HL-60/S4 treated with phorbol 12-myristate 13-acetate at 8.2 ng/mL for 4 days and 3 days (cell line): Measurements from ENCODE around the gene POLG.

Experiments
- in situ Hi-C: fragments of 300-500 bp; cut with MboI; formaldehyde crosslinking; loops from 2 replicates; pipeline ENCODE4 v1.15.0; 2022; ENCODE audit warnings: low sequenced_read_pairs

Gene POLG

DNA sequence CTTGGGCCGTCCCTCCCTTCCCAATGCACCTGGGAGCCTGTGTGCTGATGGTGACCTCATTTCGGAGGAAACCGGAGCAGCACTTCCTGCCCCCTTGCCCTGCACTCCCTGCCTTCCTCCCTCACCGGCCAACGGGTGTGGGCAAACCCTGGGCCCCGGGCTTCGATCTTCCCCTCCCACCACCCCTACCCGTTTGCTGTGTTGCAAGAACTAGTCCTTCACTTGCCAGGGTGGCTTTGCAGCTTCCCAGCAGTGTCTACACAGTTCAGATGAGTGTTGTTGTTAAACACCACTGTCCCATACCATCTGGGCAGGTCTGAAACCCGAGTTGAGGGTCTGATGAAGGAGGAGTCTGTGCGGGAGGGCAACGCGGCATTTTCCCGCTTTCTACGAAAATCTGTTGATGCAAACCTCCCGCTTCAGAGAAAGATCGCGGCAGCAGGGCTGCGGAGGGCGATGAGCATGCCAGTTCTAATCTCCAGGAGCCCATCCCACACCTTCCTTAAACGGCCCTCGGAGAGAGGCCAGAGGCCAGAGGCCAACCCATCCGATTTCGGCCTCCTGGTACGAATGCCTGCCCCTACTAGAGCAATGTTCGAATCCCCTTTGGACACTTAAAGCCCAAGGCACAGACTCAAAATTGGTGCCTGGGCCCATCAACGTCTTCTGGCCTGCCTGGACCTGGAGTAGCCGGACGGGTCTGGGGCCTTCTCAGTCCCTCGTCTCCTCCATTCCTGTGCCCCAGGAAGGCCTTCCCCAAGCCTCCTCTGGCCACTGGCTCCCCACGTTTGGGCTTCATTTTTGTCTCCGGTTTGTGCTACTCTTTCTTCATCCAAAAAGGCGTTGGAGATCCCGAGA lies 35.7 kb upstream of the POLG start:
- in situ Hi-C loops = no loop called here

DNA sequence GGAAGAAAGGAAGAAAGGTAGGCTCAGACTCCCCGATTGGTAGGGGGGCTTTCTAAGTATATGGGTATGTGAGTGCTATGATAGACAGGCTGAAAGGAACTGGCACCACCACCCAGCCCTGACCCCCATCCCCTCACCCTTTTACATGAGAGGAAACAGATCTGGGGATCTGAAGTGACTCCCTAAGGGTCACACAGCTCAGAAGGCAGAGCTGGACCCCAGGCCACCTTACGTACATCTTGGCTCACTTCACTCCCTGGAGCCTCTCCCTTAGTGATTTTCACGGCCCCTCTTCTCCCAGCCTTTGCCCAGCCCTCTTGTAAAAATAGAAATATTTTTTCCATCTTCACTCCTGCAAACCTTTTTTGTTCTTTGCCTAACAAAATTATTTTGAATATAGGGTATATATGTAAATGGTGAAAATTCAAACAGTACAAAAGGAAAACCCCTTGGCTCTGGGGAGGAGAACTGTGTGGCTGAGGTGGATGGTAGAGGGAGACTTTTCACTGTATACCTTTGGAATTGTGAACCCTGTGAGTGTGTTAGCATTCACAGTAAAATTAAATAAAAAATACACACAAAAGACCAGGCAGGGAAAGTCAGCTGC lies 34.8 kb upstream of the POLG start:
- in situ Hi-C loops = no loop called here

DNA sequence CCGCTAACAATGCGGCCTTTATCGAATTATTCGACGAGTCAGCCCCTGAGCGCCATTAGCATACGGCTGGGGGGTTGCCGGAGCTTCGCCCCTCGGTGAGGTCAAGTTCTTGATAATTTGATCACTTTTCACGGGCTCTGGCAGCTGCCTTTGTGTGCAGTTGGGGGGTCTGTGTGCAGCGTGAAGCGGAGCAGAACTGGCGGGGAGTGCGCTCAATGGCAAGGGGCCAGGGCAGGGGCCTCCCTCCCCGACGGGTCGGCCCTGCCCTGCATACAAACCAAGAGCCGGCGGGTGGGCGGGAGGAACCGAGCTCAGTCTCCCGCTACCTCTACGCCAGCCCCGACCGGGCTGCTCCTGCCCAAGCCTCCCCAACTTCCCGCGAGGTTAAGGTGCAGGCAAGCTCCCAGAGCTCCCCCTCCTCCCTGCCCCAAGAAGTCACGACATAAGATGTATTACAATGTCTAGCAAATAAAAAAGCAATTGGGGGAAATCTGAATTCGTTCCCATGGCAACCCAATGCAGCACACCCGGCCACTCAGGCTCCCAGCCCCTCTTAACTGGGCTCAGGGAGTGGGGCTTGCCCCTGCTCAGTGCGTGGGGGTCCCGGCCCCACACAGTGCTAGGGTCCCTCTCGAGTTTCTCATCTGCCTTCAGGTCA lies 34.1 kb upstream of the POLG start:
- in situ Hi-C loops = no loop called here

DNA sequence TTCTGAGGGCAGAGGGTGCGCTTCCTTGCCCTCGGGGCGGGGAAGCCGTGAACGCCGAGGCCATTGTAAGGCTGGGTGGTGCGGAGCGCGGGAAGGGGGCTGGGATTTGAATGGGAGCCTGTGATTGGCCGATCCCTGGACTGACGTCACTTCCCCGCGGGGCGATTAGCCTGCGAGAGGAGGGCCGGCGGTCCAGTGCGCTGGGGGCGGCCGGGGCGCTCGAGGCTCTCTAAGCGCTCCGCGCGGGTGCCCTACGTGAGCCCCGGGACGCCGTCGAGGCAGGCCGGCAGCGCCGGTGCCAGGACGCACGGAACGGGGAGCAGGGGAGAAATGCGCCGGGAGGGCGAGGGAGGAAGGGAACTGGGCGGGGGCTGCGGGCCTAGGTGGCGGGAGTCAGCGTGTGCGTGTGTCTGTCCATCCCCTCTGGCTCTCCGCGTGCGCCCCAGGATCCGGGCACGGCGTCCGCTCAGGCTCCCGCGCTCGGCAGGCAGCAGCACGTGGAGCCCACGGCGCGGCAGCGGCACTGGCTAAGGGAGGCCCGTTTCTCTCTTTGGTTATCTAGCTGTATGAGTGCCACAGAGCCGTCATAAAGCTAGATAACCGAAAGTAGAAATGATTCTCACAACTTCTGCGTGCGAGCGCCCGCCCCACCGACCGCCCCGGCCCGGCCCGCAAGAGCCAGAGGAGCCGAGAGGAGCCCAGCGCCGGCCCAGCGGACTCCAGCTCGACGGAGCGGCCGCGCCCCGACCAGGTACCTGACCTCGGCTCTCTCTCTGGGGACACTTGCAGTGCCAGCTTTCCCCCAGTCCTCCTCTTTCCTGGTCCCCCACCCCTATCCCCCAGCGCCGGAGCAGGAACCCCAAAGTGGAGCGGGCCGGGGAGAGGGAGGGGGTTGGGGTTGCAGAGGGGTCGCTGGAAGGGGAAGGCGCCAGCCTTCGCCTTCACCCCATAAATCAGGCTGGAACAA lies 33.1 kb upstream of the POLG start:
- in situ Hi-C loops = no loop called here

DNA sequence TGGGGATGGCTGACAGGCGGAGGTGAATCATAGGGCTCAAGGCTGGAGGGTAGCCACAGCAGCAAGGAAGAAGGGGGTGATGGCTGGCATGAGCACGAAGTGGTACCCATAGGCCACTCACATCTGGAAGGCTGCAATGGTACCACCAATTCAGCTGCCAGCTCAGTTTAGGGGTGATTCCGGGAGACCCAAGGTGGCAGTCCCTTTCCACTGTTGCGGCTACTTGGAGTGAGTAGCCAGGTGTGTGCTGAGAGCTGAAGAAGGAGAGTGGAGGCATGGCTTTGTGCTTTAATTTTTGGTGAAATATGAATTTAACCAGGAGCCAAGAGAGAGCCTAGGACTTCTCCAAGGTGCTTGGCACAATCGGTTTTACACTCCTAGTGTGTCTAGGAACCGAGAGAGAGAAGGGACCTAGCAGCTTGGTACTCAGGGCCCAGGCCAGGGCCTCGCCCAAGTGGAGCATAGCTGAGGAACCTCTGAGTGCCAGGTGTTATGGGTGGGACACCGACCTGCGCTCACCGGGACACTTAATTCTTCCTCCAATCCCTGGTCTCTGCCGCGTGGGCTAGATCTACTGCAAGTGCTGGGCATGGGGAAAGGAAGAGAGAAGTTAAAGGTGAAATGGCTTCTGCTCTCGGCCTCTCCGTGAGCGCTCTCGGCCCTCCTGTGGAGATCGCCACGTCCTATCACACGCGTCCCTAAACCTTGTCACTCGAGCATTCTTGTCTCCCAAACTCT lies 32.2 kb upstream of the POLG start:
- in situ Hi-C loops = no loop called here

DNA sequence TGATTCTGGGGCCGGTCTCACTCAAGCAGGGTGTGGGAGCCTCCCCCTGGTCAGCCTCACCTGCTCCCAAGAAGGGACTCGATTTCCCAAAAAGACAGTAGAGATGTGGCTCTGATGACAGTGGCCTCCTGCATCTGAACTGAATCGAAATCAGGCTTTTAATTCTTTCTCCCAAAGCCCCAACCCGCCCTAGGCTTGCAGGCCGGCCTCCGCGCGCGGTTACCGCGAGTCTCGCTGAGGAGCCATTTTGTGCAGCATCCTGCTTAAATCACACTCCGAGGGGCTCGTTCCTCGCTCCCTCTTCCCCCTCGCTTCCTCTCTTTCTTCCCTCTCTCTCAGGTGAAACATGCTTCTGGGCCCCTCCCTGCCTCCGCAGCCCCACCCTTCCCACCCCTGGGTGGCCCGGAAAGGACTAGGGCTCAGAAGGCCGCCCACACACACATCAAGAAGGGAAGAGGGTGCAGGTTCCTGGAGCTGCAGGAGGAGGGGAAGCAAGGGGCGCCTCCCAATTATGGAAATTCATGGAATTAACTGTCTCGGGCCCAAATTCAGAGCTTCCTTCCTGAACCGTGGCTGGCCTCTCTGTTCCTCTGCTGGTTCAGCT lies 30.9 kb upstream of the POLG start:
- in situ Hi-C loops = no loop called here

DNA sequence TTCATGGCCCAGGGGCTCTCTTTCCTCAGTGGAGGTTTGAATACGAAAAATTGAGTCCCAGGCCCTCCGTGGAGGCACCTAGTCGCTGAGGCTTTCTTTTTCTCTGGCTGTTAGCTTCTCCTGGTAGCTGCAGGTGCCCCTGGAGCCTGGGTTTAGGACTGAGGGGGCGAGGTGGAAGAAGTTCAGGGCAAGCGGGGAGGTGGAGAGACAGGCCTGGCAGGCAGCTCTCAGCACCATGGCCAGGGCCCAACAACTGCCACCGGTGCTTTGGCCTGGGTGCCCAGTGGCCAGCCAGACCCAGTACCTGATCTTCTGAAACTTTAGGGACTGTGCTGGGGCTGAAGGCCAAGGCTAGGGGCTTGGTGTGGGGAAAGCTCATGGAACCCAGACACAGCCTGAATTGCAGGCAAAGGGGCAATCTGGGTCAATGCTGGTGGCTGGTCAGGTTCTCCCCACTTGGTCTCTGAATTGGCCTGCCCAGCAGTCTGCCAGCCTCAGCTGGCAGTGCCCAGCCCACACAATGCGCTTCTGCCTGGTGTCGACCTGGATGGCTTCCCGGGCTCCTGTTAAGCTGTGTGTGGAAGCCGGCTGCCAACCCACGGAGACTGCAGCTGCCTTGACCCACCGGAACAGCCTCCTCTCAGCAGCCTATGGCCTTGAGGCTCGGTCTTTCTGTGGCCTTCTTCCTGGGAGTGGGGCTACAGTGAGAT lies 30.3 kb upstream of the POLG start:
- in situ Hi-C loops = no loop called here

DNA sequence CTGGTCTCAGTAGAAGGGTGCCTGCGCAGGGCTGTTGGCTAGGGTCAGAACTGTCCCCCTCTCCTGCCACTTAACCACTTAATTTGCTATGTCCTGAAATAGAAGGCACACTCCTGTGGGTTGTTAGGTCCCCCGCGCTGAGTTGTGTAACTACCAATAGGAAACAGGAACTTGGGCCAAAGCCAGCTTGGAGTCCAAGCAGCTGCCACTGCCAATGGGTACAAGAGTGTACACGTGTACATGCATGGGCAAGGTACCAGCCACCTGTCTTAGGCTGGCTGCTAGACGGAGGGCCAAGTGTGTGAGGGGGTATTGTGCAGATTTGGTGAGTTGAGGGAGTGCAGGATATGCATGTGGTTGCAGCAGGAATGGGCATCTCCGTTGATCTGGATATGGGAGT lies 29.7 kb upstream of the POLG start:
- in situ Hi-C loops = no loop called here

DNA sequence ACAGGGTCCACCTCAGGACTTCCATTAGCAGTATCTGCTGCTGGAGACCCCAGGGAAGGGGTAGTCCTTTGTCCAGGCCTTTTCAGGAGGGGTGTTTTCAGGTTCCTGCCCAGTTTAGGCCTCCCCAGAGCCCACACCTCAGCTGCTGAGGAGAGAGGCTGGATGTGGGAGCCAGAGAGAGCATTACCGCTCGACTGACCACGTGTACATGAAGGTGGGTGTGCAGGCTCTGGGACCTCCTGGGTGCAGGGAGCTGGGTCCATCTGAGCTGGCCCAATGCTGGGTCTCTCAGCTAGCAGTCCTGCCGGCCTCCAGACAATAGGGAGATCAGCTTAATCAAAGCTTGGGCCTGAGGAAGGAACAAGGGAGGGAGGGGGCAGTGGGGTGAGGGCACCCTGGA lies 29.1 kb upstream of the POLG start:
- in situ Hi-C loops = no loop called here

DNA sequence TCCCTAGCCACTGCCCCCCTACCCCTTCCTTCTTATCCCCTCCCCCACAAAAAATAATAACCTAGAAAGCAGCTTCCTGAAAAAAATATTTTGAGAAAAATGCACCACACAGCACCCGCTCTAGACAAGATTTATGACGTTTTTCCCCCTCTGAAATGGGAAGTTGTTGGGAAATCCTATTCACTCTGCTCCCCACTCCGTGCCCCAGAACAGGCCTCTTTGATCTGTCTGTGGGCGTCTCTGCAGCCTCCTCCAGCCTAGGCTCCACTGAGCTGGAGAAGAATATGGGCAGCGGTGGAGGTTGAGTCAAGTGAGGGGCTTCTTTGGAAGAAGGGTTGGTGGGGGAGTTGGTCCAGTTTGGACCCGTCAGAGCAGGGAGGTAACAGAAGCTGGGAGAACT lies 28.5 kb upstream of the POLG start:
- in situ Hi-C loops = no loop called here

DNA sequence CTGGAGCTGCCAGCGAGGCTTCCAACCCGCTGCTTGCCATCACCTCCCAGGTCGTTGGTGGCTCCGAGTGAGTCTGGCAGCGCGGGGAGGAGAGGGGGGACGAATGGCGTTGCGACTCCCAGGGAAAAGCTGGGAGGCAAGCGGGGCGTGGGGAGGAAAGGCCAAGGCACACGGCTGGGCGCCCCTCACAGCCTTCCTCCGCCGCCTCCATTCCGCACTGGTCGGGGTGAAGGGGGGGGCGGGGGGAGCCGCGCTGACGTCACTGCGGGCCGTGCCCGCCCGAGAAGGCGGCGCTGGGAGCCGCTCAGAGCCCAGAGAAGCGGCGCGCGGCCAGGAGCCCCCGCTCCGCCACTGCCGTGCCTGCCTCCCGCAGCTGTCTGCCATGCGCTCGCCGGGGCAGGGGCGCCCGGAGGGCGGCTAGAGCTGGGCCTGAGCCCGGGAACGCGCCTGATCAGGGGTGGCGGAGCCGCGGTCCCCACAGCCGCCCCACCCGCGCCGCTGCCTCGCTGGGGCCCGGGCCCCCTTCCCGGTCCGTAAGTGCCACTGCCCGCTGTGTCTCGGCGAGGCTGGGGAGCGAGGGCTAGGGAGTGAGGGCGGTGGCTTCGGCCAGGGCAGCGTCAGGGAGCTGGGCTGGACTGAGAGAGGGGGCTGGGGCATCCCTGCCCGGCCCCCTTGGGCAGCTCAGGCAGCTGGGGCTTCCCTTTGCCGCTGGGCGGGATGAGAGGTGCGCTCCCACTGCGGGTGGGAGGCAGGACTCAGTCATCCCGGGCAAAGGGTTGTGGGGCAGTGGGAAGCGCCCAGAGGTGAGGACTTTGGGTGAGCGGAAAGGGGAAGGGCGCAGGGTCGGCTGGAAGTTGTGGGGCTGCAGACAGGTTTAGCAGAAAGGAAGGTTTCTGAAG lies 27.8 kb upstream of the POLG start:
- in situ Hi-C loops = no loop called here

DNA sequence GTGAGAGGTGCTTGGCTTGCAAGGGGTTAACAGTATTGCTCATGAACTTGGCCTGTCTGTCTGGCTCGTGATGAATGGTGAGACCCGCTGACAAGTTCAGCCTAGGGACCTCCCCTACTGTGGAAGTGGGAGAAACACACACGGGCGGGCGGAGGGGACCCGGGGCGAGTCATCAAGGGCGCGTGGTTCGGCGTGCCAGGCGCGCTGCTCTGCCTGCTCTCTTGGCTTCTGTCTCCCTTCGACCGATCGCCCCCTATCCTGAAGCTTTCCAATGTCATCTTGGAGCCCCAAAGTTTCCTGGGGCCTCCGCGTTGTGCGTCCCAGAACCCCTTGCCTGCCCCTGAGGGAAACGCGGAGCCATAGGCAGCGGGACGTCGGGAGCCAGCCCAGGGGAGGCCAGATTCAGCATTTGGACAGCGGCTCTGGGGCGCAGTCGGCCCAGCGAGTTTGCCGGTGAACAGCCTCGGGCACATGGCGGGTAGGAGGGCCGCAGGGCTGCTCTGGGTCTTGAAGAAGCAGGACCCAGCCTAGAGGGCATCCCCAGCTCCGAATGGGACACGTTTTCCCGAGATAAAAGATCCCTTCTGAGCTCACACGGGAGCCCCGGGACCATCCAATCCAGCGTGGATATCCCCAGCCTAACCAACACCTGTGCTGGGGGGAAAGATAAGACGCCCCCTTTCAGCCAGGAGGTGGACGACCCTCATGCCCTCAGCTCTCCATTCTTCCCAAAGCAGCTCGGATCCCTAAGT lies 27.0 kb upstream of the POLG start:
- in situ Hi-C loops = no loop called here

DNA sequence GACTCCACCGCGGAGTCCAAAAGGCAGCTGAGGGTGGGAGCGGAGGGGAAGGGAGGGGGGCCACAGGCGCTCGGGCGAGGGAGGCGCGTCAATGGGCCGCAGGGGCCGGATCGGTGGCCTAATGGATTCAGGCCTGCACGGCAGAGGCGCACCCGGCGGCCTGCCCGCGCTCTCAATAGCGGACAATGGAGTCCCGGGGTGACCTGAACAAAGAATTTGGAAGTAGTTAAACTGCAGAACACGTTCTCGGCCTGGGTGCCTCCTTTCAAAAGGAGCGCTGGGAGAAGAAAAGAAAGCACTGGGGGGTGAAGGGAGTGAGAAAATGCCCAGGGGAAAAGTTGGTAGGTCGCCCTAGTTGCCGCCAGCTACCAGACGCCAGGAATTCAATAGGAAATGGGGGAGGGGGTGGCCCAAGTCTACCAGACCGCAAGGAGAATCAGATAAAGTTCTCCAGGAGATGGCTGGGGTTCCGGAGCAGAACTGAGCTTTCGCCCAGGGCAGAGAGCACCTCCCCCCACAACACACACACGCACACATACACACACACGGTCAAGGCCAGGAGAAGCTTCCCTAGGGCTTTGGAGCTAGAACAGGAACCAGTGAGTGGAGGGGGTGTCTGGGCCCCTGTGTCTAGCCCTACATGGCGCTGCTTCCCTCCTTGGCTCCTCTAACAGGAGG lies 25.8 kb upstream of the POLG start:
- in situ Hi-C loops = no loop called here

DNA sequence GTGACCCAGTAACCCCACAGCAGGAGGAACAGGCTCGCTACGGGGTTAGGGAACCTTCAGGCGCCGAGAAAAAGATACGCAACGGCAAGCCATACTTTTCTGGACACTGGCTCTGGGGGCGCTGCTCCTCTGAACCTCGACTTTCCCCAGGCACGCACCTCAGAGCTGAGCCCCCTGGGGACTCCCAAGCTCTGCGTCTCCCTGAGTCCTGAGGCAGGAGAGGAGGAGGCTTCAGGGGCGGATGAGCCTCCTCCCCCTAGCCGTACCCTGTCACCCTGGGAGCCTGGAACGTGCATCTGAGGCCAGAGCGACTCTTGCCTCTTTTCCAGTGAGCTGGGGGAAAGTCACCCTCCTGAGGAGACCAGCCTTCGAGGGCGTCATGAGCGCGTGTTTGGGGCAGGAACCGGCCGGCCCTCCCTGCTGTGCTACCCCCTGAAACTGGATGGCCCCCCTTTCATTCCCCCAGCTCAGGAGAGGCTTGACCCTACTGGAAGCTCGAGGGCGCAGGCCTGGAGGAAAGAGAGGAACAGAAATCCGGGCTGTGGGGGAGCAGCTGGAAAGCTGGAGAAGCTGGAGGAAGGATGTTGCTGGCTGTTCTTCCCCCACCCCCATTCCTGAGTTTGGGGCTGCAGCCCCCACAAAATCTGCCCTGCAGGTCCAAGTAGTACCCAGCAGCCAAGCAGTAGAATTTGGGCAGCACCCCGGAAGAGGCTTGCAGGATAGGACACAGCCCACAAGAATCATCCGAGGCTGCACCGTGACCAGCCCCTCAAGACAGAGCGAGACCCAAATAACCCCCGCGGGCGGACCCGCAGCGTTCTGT lies 25.1 kb upstream of the POLG start:
- in situ Hi-C loops = no loop called here

DNA sequence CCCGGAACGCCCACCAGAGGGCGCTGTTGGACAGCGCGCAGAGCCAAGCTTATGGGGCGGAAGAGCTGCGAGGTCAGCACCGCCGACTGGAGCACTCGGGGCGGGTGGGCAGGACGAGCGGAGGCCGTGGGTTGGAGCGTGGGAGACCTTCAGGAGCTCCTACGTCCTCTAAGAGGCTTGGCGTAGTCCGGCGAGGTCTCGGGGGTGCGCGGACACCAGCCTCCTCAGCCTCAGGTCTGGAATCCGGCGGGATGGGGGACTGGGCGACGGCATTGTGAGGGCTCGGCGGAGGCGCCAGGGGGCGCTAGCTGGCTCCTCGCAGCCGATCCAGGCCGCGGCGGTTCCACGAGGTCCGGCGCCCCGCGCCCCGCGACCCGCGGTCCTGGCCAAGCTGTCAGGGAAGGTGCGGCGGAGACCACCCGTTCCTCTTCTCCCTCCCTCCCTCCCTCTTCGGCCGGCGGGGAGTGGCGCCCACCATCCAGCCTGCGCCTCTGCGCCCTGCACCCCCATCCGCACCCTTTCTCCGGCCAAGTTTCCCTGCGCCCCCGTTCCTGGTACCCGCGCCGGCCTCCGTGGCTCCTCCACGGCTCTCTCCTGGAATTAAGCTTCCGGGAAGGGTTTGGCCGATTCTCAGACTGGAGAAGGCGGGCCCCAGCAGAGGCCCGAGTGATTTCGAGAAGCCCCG lies 24.3 kb upstream of the POLG start:
- in situ Hi-C loops = no loop called here

DNA sequence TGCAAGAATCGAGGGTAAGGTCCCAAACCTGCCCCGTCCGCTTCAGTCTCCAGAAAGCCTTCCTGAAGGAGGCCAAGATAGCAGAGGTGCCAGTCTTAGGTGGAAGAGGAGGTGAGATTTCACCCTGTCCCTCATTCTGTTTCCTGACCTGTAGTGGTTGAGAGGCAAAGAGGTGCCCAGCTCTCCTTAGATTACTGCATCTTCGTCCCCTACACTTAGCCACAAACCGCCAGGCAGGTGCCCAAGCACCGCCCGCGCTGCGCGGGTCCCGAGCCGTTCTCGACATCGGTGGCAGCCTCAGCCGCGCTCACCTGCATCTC lies 23.8 kb upstream of the POLG start:
- in situ Hi-C loops = no loop called here
